ENCODE results near the gene PLAC9. TPM values are rescaled to one million over a fixed set of nuclear protein-coding genes. Genes with fewer than 3 reads are reported as not detected.

The PLAC9 gene
- total and polyA plus RNA-seq, 2 experiments from 2014 or later, result 1.1 to 11.0 TPM

DNA sequence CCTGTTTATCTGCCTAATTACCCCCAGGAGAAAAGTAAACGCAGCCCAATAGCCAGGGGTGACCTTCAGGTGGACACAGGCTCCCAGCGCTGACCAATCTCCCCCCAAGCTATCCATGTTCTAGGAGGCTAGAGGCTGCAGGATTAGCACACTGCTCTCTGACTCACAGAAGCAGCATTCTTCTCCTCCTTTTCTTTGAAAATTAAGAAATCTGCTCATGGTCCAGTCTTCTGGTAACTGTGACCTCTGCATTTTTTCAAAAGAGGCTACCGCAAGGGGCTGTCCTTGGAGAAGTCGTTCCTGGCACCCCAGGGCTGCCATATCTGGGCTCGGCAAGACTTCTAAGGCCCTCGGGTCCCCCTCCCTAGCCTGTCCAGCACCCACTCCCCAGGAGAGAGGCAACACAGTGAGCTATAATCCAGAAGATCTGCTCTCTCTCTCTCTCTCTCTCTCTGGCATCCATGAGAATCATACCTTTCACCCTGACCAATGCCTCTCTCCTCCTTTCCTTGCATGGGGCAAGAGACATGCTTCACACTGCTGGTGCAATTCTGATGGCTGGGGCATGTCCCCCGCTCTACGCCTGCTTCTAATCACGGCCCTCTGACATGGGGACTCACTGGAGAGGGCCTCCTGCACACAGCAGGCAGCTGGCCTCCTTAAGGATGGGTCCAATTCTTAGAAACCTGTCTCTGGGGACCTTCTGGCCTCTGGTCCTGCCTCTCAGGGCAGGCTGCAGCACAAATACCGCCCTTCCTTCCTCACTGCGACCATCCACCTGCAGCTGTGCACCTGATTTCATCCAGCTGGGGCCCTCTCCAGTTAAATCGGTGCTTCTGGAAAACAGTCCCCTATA lies 45.5 kb downstream of the PLAC9 start:
- H3K36me3 Mint-ChIP-seq (ENCODE audit: low read depth), result no peaks in the 10 kb centered on the region
- peaks cover 7% of the 10 kb centered on the region for H3K79me2 ChIP-seq (replicated peaks; ENCODE audit: insufficient read depth)
- H4K20me1 ChIP-seq (replicated peaks; ENCODE audit: insufficient read depth), result peaks cover 8% of the 10 kb centered on the region; the same call in 1 of the 2 replicates
- H3K27ac ChIP-seq (ENCODE audit: low read depth), result no peak overlapping the region
- H3K4me1 ChIP-seq (ENCODE audit: insufficient read depth), result no peaks in the 10 kb centered on the region; the same call in 1 of the 2 replicates
- H3K4me1 Mint-ChIP-seq, result peaks cover 15% of the 10 kb centered on the region
- no peaks in the 10 kb centered on the region for H3K9me3 Mint-ChIP-seq
- no peaks in the 10 kb centered on the region for H3F3A ChIP-seq (replicated peaks; ENCODE audit: low read depth)
- H3K9me2 ChIP-seq (ENCODE audit: insufficient read depth), result no peaks in the 10 kb centered on the region
- H3K27ac Mint-ChIP-seq, result no peak overlapping the region
- no peaks in the 10 kb centered on the region for H3K36me3 ChIP-seq (ENCODE audit: insufficient read depth)
- ATAC-seq, result no peak
- H3K27me3 Mint-ChIP-seq (ENCODE audit: insufficient read depth, low read depth, poor library complexity), result peaks cover 3% of the 10 kb centered on the region
- TF ChIP-seq EZH2phosphoT487 (IDR thresholded peaks at IDR 0.05; ENCODE audit: unreplicated experiment) (no peak), NANOG (IDR thresholded peaks at IDR 0.05; ENCODE audit: borderline replicate concordance) (no peak)
- H3K4me3 Mint-ChIP-seq, result no peak overlapping the region
- no peaks in the 10 kb centered on the region for H3K27me3 ChIP-seq (ENCODE audit: insufficient read depth)
- DNase-seq (ENCODE audit: low spot score), result no peak
- no peak overlapping the region for H2AFZ ChIP-seq
- no peak overlapping the region for H3K4me3 ChIP-seq
- H3K4me2 ChIP-seq, result no peak overlapping the region

DNA sequence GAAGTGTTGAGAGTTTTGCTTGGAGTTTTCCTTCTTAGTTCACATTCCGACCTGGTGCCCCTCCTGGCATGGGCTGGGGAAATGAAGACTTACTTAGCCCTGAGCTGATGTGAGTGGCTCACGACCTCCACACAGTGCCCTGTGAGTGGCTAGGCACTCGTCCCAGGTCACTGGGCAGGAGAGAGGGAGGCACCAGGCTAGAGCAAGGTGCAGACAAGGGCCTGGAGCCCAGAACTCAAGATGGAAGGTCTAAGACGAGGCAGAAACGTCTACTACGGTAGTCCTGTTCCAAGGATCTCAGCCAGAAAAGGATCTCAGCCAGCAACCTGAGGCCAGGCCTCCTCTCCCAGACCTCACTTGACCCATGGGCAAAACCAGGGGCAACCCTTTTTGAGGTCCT lies 50.5 kb downstream of the PLAC9 start:
- ATAC-seq (no peak), DNase-seq (ENCODE audit: low spot score) (no peak)
- Histone ChIP-seq H2AFZ (no peak overlapping the region), H3F3A (replicated peaks; ENCODE audit: low read depth) (no peaks in the 10 kb centered on the region), H3K27me3 (ENCODE audit: insufficient read depth) (no peaks in the 10 kb centered on the region), H3K4me2 (no peak overlapping the region), H3K27ac (ENCODE audit: low read depth) (no peak overlapping the region), H3K9me2 (ENCODE audit: insufficient read depth) (no peaks in the 10 kb centered on the region), H3K4me3 (no peak overlapping the region), H3K4me1 (ENCODE audit: insufficient read depth) (no peaks in the 10 kb centered on the region; the same call in 1 of the 2 replicates), H3K79me2 (replicated peaks; ENCODE audit: insufficient read depth) (peaks cover 26% of the 10 kb centered on the region), H3K36me3 (ENCODE audit: insufficient read depth) (no peaks in the 10 kb centered on the region), H4K20me1 (replicated peaks; ENCODE audit: insufficient read depth) (peaks cover 12% of the 10 kb centered on the region)
- Mint-ChIP-seq H3K36me3 (ENCODE audit: low read depth) (no peaks in the 10 kb centered on the region), H3K4me1 (peaks cover 20% of the 10 kb centered on the region), H3K9me3 (no peaks in the 10 kb centered on the region), H3K27ac (no peak overlapping the region), H3K27me3 (ENCODE audit: insufficient read depth, low read depth, poor library complexity) (no peaks in the 10 kb centered on the region), H3K4me3 (no peak overlapping the region)
- TF ChIP-seq, protein P1, sequence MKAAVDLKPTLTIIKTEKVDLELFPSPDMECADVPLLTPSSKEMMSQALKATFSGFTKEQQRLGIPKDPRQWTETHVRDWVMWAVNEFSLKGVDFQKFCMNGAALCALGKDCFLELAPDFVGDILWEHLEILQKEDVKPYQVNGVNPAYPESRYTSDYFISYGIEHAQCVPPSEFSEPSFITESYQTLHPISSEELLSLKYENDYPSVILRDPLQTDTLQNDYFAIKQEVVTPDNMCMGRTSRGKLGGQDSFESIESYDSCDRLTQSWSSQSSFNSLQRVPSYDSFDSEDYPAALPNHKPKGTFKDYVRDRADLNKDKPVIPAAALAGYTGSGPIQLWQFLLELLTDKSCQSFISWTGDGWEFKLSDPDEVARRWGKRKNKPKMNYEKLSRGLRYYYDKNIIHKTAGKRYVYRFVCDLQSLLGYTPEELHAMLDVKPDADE (IDR thresholded peaks at IDR 0.05), result no peak
- TF ChIP-seq ZNF331 (CRISPR knock-in tag; IDR thresholded peaks at IDR 0.05; ENCODE audit: low read depth), result no peak

DNA sequence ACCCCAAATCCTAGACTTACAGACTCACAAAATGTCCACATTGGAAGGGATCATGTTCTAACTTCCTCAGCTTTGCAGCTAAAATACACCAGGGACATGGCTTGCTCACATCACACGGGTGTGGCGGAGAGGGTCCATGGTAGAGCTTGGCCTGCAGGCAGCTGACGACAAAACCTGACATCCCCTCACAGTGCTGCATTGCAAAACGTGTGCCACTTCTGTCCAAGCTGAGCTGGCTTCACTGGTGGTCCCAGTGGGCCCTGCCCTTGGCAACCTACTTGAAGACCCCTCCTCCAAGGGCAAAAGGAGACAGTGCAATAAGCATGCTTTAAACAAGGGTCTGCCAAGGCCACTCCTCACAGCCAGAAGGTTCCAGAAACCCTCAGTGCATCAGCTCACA lies 50.9 kb downstream of the PLAC9 start:
- H3K9me3 Mint-ChIP-seq, result no peaks in the 10 kb centered on the region
- Histone ChIP-seq H3K27me3 (ENCODE audit: insufficient read depth) (no peaks in the 10 kb centered on the region), H3K4me2 (no peak overlapping the region), H3K36me3 (ENCODE audit: insufficient read depth) (no peaks in the 10 kb centered on the region), H3F3A (replicated peaks; ENCODE audit: low read depth) (no peaks in the 10 kb centered on the region), H3K4me1 (ENCODE audit: insufficient read depth) (no peaks in the 10 kb centered on the region; the same call in 1 of the 2 replicates), H3K9me2 (ENCODE audit: insufficient read depth) (no peaks in the 10 kb centered on the region), H3K27ac (ENCODE audit: low read depth) (no peak overlapping the region), H3K4me3 (no peak overlapping the region), H2AFZ (no peak overlapping the region), H4K20me1 (replicated peaks; ENCODE audit: insufficient read depth) (peaks cover 13% of the 10 kb centered on the region), H3K79me2 (replicated peaks; ENCODE audit: insufficient read depth) (peaks cover 29% of the 10 kb centered on the region)
- H3K36me3 Mint-ChIP-seq (ENCODE audit: low read depth), result no peaks in the 10 kb centered on the region
- DNase-seq (ENCODE audit: low spot score), result no peak
- peaks cover 18% of the 10 kb centered on the region for H3K4me1 Mint-ChIP-seq
- H3K27me3 Mint-ChIP-seq (ENCODE audit: insufficient read depth, low read depth, poor library complexity), result no peaks in the 10 kb centered on the region
- no peak overlapping the region for H3K27ac Mint-ChIP-seq
- ATAC-seq, result no peak
- H3K4me3 Mint-ChIP-seq, result no peak overlapping the region
- TF ChIP-seq CREB1 (CRISPR knock-in tag; IDR thresholded peaks at IDR 0.05; ENCODE audit: low read depth) (no peak), EZH2phosphoT487 (IDR thresholded peaks at IDR 0.05; ENCODE audit: unreplicated experiment) (no peak), JUNB (IDR thresholded peaks at IDR 0.05; ENCODE audit: unreplicated experiment) (no peak), POLR2AphosphoS5 (IDR thresholded peaks at IDR 0.05; ENCODE audit: low read depth) (no peak), NANOG (IDR thresholded peaks at IDR 0.05; ENCODE audit: borderline replicate concordance) (no peak), REST (IDR thresholded peaks at IDR 0.05; ENCODE audit: unreplicated experiment) (no peak), ZNF331 (CRISPR knock-in tag; IDR thresholded peaks at IDR 0.05; ENCODE audit: low read depth) (no peak), STAT1 (IDR thresholded peaks at IDR 0.05; ENCODE audit: unreplicated experiment) (no peak)
- TF ChIP-seq, protein P1 (IDR thresholded peaks at IDR 0.05), result no peak
- TF ChIP-seq, protein P2, sequence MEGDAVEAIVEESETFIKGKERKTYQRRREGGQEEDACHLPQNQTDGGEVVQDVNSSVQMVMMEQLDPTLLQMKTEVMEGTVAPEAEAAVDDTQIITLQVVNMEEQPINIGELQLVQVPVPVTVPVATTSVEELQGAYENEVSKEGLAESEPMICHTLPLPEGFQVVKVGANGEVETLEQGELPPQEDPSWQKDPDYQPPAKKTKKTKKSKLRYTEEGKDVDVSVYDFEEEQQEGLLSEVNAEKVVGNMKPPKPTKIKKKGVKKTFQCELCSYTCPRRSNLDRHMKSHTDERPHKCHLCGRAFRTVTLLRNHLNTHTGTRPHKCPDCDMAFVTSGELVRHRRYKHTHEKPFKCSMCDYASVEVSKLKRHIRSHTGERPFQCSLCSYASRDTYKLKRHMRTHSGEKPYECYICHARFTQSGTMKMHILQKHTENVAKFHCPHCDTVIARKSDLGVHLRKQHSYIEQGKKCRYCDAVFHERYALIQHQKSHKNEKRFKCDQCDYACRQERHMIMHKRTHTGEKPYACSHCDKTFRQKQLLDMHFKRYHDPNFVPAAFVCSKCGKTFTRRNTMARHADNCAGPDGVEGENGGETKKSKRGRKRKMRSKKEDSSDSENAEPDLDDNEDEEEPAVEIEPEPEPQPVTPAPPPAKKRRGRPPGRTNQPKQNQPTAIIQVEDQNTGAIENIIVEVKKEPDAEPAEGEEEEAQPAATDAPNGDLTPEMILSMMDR (conservative IDR thresholded peaks at IDR 0.05; ENCODE audit: low read depth in 2 of 2), result no peak
